ENCODE data around the gene FAM20C.

- TF ChIP-seq CTCF (conservative IDR thresholded peaks at IDR 0.05; ENCODE audit: low read length) (no peak), EZH2phosphoT487 (IDR thresholded peaks at IDR 0.05; ENCODE audit: borderline replicate concordance, low read depth, low read length) (no peak)
Observed at GRCh38 chr7:245574-246295, 53.4 kb downstream of the FAM20C start.
